ENCODE results near the gene SAMHD1.

DNA sequence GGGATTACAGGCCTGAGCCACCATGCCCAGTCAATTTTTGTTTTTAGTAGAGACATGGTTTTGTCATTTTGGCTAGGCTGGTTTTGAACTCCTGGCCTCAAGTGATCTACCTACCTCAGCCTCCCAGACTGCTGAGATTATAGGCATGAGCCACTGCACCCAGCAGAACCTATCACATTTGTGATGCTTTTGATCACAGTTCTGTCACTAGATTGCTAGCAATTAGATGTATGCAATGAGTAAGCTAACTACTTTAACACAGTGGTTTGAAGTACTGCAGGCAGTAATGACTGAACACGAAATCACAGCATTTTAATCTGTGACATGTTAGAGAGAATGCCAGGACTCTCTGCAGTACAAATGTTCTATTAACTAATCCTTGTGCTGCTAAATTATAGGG lies 19.6 kb upstream of the SAMHD1 start:
- TF ChIP-seq SUZ12 (IDR thresholded peaks at IDR 0.05; ENCODE audit: extremely low read depth, insufficient read depth, insufficient read length) = no peak
- TF ChIP-seq YY1 (IDR thresholded peaks at IDR 0.05; ENCODE audit: insufficient read depth, insufficient read length) = no peak
- TF ChIP-seq ZNF274 (IDR thresholded peaks at IDR 0.05; ENCODE audit: low read depth, low read length) = no peak
